HepG2 (cell line): ENCODE measurements around the gene MB21D2. TPM values are rescaled to one million over a fixed set of nuclear protein-coding genes. Genes with fewer than 3 reads are reported as not detected.

Experiments
- ATAC-seq: fragments of 200-7000 bp; cut with Tn5 transposase; 3 replicates; pipeline ENCODE4 v1.9.1; 2020; ENCODE audit warnings: mild to moderate bottlenecking, moderate library complexity
- BruUV-seq: library from RNA; stranded (reverse); fragments of 400-500 nt; replicated peaks from 2 replicates; lab custom pipeline; 2021; lab: Mats Ljungman, UMichigan
- CTCF ChIA-PET: fragments of 300-600 bp; formaldehyde crosslinking; extraction: SDS; loops from one replicate; lab custom pipeline; 2021; ENCODE audit warnings: low total read pairs, inconsistent platforms, low intra/inter-chr PET ratio; lab: Yijun Ruan, JAX
- POLR2A ChIA-PET: fragments of 350-600 bp; sonication (Branson Sonifier 250); formaldehyde crosslinking; loops from one replicate; lab custom pipeline; 2020; ENCODE audit warnings: antibody characterized with exemption, inconsistent platforms; lab: Yijun Ruan, JAX
- DNase-seq: peaks from one replicate; pipeline ENCODE4 v3.0.0-alpha.2; 2015; ENCODE audit warnings: low spot score
- FAIRE-seq: peaks from 3 replicates; lab custom pipeline; 2011; peaks lifted over from hg19 to GRCh38; lab: Jason Lieb, UNC
- H2AFZ ChIP-seq: one replicate; pipeline ENCODE4 v1.6.1; 2011; ENCODE audit warnings: low read length, inconsistent platforms
- H3K27ac ChIP-seq: fragments of 300-600 bp; 3 replicates; pipeline ENCODE4 v1.8.0; 2011; ENCODE audit warnings: mixed run types, mild to moderate bottlenecking, mixed read lengths, low read length, inconsistent platforms; ENCODE audit not compliant: insufficient read depth; ENCODE audit errors: extremely low read length
- H3K27me3 ChIP-seq, 2 experiments: fragments of 200-600 bp in 1 of 2; 2 replicates in 1 of 2; 3 replicates in 1 of 2; pipeline versions ENCODE4 v1.6.0 to v1.8.0; 2011; ENCODE audit warnings: low read length in 2 of 2, mild to moderate bottlenecking in 2 of 2, moderate library complexity in 2 of 2, inconsistent platforms in 1 of 2; ENCODE audit not compliant: insufficient read depth in 2 of 2, control insufficient read depth in 1 of 2
- H3K36me3 ChIP-seq, 2 experiments: fragments of 200-600 bp in 1 of 2; replicated peaks in 1 of 2; 2 replicates in 1 of 2; 3 replicates in 1 of 2; pipeline versions ENCODE4 v1.5.1 to v1.8.0; 2011; ENCODE audit warnings: low read length in 2 of 2, inconsistent platforms in 1 of 2; ENCODE audit not compliant: insufficient read depth in 2 of 2, control insufficient read depth in 1 of 2
- H3K4me1 ChIP-seq: 2 replicates; pipeline ENCODE4 v1.5.1; 2012; ENCODE audit warnings: low read length, inconsistent platforms; ENCODE audit not compliant: insufficient read depth
- H3K4me2 ChIP-seq: 2 replicates; pipeline ENCODE4 v1.6.0; 2011; ENCODE audit warnings: low read depth, low read length, inconsistent platforms
- H3K4me3 ChIP-seq, 3 experiments: fragments of 200-600 bp in 1 of 3; sonication (generic), shearing (Covaris generic) in 1 of 3; replicated peaks in 1 of 3; 2 replicates each; pipeline ENCODE4 v1.5.1; 2011 to 2016; ENCODE audit warnings: low read length in 3 of 3, inconsistent platforms in 2 of 3, low read depth in 2 of 3, mild to moderate bottlenecking in 2 of 3, control low read depth in 1 of 3, mixed read lengths in 1 of 3; ENCODE audit not compliant: insufficient read depth in 1 of 3
- H3K79me2 ChIP-seq: one replicate; pipeline ENCODE4 v1.6.1; 2011; ENCODE audit warnings: low read length, inconsistent platforms; ENCODE audit not compliant: insufficient read depth
- H3K9ac ChIP-seq: 2 replicates; pipeline ENCODE4 v1.6.0; 2011; ENCODE audit warnings: mild to moderate bottlenecking, low read depth, low read length, inconsistent platforms; ENCODE audit not compliant: insufficient read depth
- H3K9me3 ChIP-seq: 2 replicates; pipeline ENCODE4 v1.5.1; 2012; ENCODE audit warnings: mild to moderate bottlenecking, low read length
- H4K20me1 ChIP-seq: 2 replicates; pipeline ENCODE4 v1.6.0; 2011; ENCODE audit warnings: inconsistent platforms, mild to moderate bottlenecking, low read length, moderate library complexity; ENCODE audit not compliant: insufficient read depth
- ARNT2 ChIP-seq: sonication (generic); formaldehyde crosslinking; IDR thresholded peaks from 2 replicates; pipeline ENCODE4 v1.8.0; 2022; ENCODE audit warnings: mild to moderate bottlenecking, low read depth, missing genetic modification reagents, moderate library complexity
- ATF7 ChIP-seq, 2 experiments: fragments of 450-650 bp in 1 of 2; sonication (generic) in 1 of 2; formaldehyde crosslinking in 1 of 2; IDR thresholded peaks; 2 replicates each; pipeline versions ENCODE4 v1.4.0 to v1.6.1; 2016 to 2020; ENCODE audit warnings: antibody characterized with exemption in 1 of 2, mild to moderate bottlenecking in 1 of 2, missing genetic modification reagents in 1 of 2
- ETV5 ChIP-seq: IDR thresholded peaks from 2 replicates; pipeline ENCODE4 v1.6.1; 2018; ENCODE audit warnings: missing biosample characterization, missing genetic modification reagents, inconsistent platforms, borderline replicate concordance
- HMG20A ChIP-seq: IDR thresholded peaks from 2 replicates; pipeline ENCODE4 v1.6.1; 2016; ENCODE audit warnings: borderline replicate concordance
- HOXA7 ChIP-seq: sonication (generic); formaldehyde crosslinking; IDR thresholded peaks from 2 replicates; pipeline ENCODE4 v1.8.1; 2022; ENCODE audit warnings: mild to moderate bottlenecking, missing genetic modification reagents, moderate library complexity
- KMT2A ChIP-seq: sonication (generic); formaldehyde crosslinking; IDR thresholded peaks from 2 replicates; pipeline ENCODE4 v1.4.0; 2020; ENCODE audit warnings: missing genetic modification reagents
- NFE2 ChIP-seq: sonication (generic); formaldehyde crosslinking; IDR thresholded peaks from 2 replicates; pipeline ENCODE4 v1.4.0; 2020; ENCODE audit warnings: missing genetic modification reagents
- SIN3B ChIP-seq: fragments of 150-350 bp; IDR thresholded peaks from 2 replicates; pipeline ENCODE4 v1.6.1; 2014; ENCODE audit warnings: low read length
- ZNF749 ChIP-seq: sonication (generic); formaldehyde crosslinking; IDR thresholded peaks from 2 replicates; pipeline ENCODE4 v1.8.0; 2022; ENCODE audit warnings: mild to moderate bottlenecking, missing genetic modification reagents, moderate library complexity, borderline replicate concordance
- WGBS: methylation state at CpG from one replicate; pipeline ENCODE4 v1.1.6; 2017; ENCODE audit warnings: low lambda C conversion rate; 5-methylcytosine and 5-hydroxymethylcytosine counted together
- in situ Hi-C: cut with HindIII; loops from 2 replicates; pipeline ENCODE4 v1.10.0; 2017; ENCODE audit warnings: low pct_unique_long_range_greater_than_20kb; ENCODE audit not compliant: extremely low pct_ligation_motif_present
- intact Hi-C: fragments of 100-400 bp; cut with micrococcal nuclease; formaldehyde crosslinking; loops from one replicate; pipeline ENCODE4 v1.10.0; 2022; ENCODE audit not compliant: unreplicated experiment
- polyA plus RNA-seq, 8 experiments: library from polyadenylated mRNA; depleted of rRNA in 3 of 8; stranded (reverse) in 7 of 8; unstranded in 1 of 8; fragments of >200 nt; fragmentation: Illumina TruSeq in 4 of 8; extraction: Trizol in 4 of 8; gene quantifications; 2 replicates each; pipeline versions ENCODE4 v1.2.1 to v1.2.3, GENCODE V29; 2011 to 2016; ENCODE audit warnings: low read depth in 4 of 8, missing spikeins in 1 of 8, mixed read lengths in 1 of 8; ENCODE audit not compliant: insufficient read depth in 1 of 8
- total RNA-seq, 5 experiments: library from RNA; depleted of rRNA; stranded (reverse); fragments of >200 nt; fragmentation: Illumina TruSeq; extraction: Trizol; gene quantifications; 2 replicates each; pipeline ENCODE4 v1.2.3, GENCODE V29; 2016; ENCODE audit warnings: low read depth in 1 of 5
- TF ChIP-seq, protein P1 (sequence below): sonication (generic); formaldehyde crosslinking; IDR thresholded peaks from 2 replicates; pipeline ENCODE4 v1.9.0; 2022; ENCODE audit warnings: low read depth, missing genetic modification reagents
- TF ChIP-seq, protein P2 (sequence below): sonication (generic); formaldehyde crosslinking; IDR thresholded peaks from 2 replicates; pipeline ENCODE4 v1.5.0; 2020; ENCODE audit warnings: mild to moderate bottlenecking, missing genetic modification reagents, moderate library complexity

MB21D2 gene
- total and polyA plus RNA-seq, 2 of the 13 experiments (the other 11 are each of a cell fraction or from before 2014, with no cell fraction given), result 0.90 to 1.6 TPM

DNA sequence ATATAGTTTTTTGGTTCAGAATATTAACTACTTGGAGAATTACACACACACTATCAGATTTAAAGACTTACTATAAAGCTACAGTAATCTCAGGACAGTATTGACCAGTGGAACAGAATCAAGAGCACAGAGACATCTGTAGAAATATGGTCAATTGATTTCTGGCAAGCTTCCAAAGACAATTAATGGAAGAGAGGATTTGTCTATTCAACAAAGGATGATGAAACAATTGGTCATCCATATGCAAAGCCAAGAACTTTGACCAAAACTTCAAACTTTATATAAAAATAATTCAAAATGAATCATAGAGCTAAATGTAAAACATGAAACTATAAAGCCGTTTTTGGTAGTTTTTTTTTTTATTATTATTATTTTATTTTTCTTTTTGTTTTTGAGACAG is 29.8 kb upstream of the MB21D2 start:
- in situ Hi-C loops, result no loop called here
- 2% methylated on average over 1 of the region's 1 CpG for WGBS

DNA sequence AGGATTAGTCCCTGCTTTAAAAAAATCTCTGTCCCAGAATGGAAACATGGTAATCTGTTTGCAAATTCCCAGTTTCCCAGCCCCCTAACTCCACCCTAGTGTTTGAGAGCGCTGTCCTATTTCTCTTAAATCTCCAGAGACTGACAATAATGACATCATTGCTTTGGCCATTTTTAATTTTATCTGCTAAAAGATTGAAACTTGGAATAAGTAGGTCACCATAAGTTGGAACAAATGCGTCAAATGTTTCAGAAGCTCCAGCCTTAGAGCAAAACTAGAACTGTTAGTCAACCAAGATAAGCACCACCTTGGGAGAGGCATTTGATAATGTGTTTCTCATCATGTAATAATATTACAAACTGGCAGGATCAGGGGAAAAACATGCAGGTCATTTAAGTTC is 25.7 kb upstream of the MB21D2 start:
- FAIRE-seq (no peak), ATAC-seq (no peak), DNase-seq (no peak)
- WGBS, result 48% methylated on average over 2 of the region's 2 CpGs
- no peak overlapping the region for H2AFZ ChIP-seq
- no peaks in the 10 kb centered on the region for H3K79me2 ChIP-seq
- H4K20me1 ChIP-seq, result no peaks in the 10 kb centered on the region
- peak; percentile 75 for TF ChIP-seq ATF7 (IDR thresholded peaks at IDR 0.05)
- no peak for TF ChIP-seq ATF7 (CRISPR knock-in tag; IDR thresholded peaks at IDR 0.05)
- no peak for TF ChIP-seq HMG20A (CRISPR knock-in tag)
- TF ChIP-seq NFE2 (CRISPR knock-in tag), result no peak
- TF ChIP-seq ETV5 (CRISPR knock-in tag), result no peak
- TF ChIP-seq, protein P1, sequence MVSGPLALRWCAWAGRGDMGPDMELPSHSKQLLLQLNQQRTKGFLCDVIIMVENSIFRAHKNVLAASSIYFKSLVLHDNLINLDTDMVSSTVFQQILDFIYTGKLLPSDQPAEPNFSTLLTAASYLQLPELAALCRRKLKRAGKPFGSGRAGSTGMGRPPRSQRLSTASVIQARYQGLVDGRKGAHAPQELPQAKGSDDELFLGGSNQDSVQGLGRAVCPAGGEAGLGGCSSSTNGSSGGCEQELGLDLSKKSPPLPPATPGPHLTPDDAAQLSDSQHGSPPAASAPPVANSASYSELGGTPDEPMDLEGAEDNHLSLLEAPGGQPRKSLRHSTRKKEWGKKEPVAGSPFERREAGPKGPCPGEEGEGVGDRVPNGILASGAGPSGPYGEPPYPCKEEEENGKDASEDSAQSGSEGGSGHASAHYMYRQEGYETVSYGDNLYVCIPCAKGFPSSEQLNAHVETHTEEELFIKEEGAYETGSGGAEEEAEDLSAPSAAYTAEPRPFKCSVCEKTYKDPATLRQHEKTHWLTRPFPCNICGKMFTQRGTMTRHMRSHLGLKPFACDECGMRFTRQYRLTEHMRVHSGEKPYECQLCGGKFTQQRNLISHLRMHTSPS (CRISPR knock-in tag), result no peak
- TF ChIP-seq SIN3B, result no peak
- ChIA-PET POLR2A (no interaction called here), CTCF (no interaction called here)
- no peaks in the 10 kb centered on the region for H3K9me3 ChIP-seq
- in situ Hi-C loops (no loop called here), intact Hi-C loops (no loop called here)
- no peak overlapping the region for H3K27ac ChIP-seq
- BruUV-seq, result no TSS peak
- no peaks in the 10 kb centered on the region for H3K4me1 ChIP-seq
- no peaks in the 10 kb centered on the region for H3K27me3 ChIP-seq
- no peak overlapping the region for H3K9ac ChIP-seq
- H3K36me3 ChIP-seq, result no peaks in the 10 kb centered on the region
- H3K4me3 ChIP-seq, result no peak overlapping the region
- no peak overlapping the region for H3K4me2 ChIP-seq

More for the DNA sequence above, 29.8 kb upstream of the MB21D2 start:
- no TSS peak for BruUV-seq
- H3K27me3 ChIP-seq, result no peaks in the 10 kb centered on the region
- DNase-seq (no peak), FAIRE-seq (no peak), ATAC-seq (no peak)
- H4K20me1 ChIP-seq, result no peaks in the 10 kb centered on the region
- no peaks in the 10 kb centered on the region for H3K36me3 ChIP-seq
- H3K27ac ChIP-seq, result no peak overlapping the region
- no peaks in the 10 kb centered on the region for H3K4me1 ChIP-seq
- H3K4me3 ChIP-seq, result no peak overlapping the region
- no peak overlapping the region for H2AFZ ChIP-seq
- POLR2A ChIA-PET, result no interaction called here
- no peak overlapping the region for H3K9ac ChIP-seq
- intact Hi-C loops, result no loop called here
- CTCF ChIA-PET, result no interaction called here
- no peaks in the 10 kb centered on the region for H3K9me3 ChIP-seq
- no peaks in the 10 kb centered on the region for H3K79me2 ChIP-seq
- TF ChIP-seq ZNF749 (CRISPR knock-in tag) (no peak), HOXA7 (CRISPR knock-in tag) (no peak), KMT2A (CRISPR knock-in tag) (no peak), ARNT2 (CRISPR knock-in tag) (no peak)
- TF ChIP-seq, protein P2, sequence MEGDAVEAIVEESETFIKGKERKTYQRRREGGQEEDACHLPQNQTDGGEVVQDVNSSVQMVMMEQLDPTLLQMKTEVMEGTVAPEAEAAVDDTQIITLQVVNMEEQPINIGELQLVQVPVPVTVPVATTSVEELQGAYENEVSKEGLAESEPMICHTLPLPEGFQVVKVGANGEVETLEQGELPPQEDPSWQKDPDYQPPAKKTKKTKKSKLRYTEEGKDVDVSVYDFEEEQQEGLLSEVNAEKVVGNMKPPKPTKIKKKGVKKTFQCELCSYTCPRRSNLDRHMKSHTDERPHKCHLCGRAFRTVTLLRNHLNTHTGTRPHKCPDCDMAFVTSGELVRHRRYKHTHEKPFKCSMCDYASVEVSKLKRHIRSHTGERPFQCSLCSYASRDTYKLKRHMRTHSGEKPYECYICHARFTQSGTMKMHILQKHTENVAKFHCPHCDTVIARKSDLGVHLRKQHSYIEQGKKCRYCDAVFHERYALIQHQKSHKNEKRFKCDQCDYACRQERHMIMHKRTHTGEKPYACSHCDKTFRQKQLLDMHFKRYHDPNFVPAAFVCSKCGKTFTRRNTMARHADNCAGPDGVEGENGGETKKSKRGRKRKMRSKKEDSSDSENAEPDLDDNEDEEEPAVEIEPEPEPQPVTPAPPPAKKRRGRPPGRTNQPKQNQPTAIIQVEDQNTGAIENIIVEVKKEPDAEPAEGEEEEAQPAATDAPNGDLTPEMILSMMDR, result no peak
- H3K4me2 ChIP-seq, result no peak overlapping the region
